ENCODE measurements around the gene MAP6D1.

DNA sequence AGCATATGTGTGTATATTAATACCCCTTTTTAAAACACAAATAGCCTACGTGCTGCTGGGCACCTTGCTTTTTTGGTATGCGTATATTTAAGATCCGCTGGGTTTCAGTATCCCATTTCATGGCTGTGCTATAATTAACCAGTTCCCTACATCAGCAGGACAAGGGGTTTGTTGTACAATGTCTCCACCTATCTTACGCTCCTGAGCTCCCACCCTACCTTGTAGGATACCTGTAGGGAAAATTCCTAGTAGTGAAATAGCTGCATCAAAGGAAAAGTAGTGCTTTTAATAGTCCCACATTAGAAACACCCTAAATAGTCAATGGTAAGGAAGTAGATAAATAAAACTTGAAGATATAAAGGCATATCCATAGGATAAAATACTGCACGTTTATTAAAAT lies 1.4 kb downstream of the MAP6D1 start:
- TF ChIP-seq, protein P1, sequence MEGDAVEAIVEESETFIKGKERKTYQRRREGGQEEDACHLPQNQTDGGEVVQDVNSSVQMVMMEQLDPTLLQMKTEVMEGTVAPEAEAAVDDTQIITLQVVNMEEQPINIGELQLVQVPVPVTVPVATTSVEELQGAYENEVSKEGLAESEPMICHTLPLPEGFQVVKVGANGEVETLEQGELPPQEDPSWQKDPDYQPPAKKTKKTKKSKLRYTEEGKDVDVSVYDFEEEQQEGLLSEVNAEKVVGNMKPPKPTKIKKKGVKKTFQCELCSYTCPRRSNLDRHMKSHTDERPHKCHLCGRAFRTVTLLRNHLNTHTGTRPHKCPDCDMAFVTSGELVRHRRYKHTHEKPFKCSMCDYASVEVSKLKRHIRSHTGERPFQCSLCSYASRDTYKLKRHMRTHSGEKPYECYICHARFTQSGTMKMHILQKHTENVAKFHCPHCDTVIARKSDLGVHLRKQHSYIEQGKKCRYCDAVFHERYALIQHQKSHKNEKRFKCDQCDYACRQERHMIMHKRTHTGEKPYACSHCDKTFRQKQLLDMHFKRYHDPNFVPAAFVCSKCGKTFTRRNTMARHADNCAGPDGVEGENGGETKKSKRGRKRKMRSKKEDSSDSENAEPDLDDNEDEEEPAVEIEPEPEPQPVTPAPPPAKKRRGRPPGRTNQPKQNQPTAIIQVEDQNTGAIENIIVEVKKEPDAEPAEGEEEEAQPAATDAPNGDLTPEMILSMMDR (conservative IDR thresholded peaks at IDR 0.05; ENCODE audit: low read length) = 0 out of 2 replicates have a peak, but pooled peaks have one; percentile 45
- no peak for TF ChIP-seq EZH2phosphoT487 (IDR thresholded peaks at IDR 0.05; ENCODE audit: borderline replicate concordance, low read depth, low read length)
